Measurements from ENCODE around the gene ZNF787. TPM values are rescaled to one million over a fixed set of nuclear protein-coding genes. Genes with fewer than 3 reads are reported as not detected.

The ZNF787 gene
- total and polyA plus RNA-seq, 2 donors (not counting 1 experiment from before 2014, with no cell fraction given): 2.6 to 28.7 TPM

GRCh38 chr19:56105090-56105701, 15.9 kb downstream of the ZNF787 start:
- no peak overlapping the region for H2AFZ ChIP-seq (ENCODE audit: low read length)
- H3K4me3 ChIP-seq (replicated peaks in 1 of 4; ENCODE audit: control extremely low read depth in 1 of 4, insufficient read depth in 1 of 4, low read depth in 3 of 4, low read length in 4 of 4): peak overlapping the region in 1 of 4 experiments; percentile 16
- H3K4me2 ChIP-seq (ENCODE audit: extremely low read depth, insufficient read depth, low read length): peak overlapping the region; percentile 7
- H4K20me1 ChIP-seq (ENCODE audit: control insufficient read depth, extremely low read depth, insufficient read depth, low read length): no peaks in the 10 kb centered on the region
- H3K4me1 ChIP-seq (ENCODE audit: control insufficient read depth, extremely low read depth, insufficient read depth, low read length): peaks cover 8% of the 10 kb centered on the region
- TF ChIP-seq EZH2 (IDR thresholded peaks at IDR 0.05; ENCODE audit: low read length, missing control alignments) (no peak), CTCF (conservative IDR thresholded peaks at IDR 0.05 in 1 of 2, IDR thresholded peaks at IDR 0.05 in 1 of 2; ENCODE audit: low read depth in 1 of 2, low read length in 2 of 2) (peak; percentile 62 to 66)
- H3K9ac ChIP-seq (ENCODE audit: insufficient read depth, low read length): no peak overlapping the region
- H3K36me3 ChIP-seq (ENCODE audit: control insufficient read depth, insufficient read depth, low read length): peaks cover 6% of the 10 kb centered on the region
- peak overlapping the region; percentile 32 for H3K27ac ChIP-seq (ENCODE audit: insufficient read depth, low read length)
- peaks cover 65% of the 10 kb centered on the region for H3K79me2 ChIP-seq (ENCODE audit: control insufficient read depth, insufficient read depth, low read length)
- H3K27me3 ChIP-seq (ENCODE audit: control insufficient read depth, insufficient read depth, low read length): no peaks in the 10 kb centered on the region
- no peaks in the 10 kb centered on the region for H3K9me3 ChIP-seq (ENCODE audit: control insufficient read depth, insufficient read depth, low read depth, low read length)
- peak; percentile 48 to 85 for DNase-seq (ENCODE audit: low read depth in 2 of 2)

GRCh38 chr19:56104423-56104822, 16.7 kb downstream of the ZNF787 start:
- DNase-seq (ENCODE audit: low read depth in 2 of 2): no peak
- Histone ChIP-seq H3K9me3 (ENCODE audit: control insufficient read depth, insufficient read depth, low read depth, low read length) (no peaks in the 10 kb centered on the region), H3K4me2 (ENCODE audit: extremely low read depth, insufficient read depth, low read length) (no peak overlapping the region), H3K4me1 (ENCODE audit: control insufficient read depth, extremely low read depth, insufficient read depth, low read length) (peaks cover 5% of the 10 kb centered on the region), H3K36me3 (ENCODE audit: control insufficient read depth, insufficient read depth, low read length) (peaks cover 9% of the 10 kb centered on the region), H3K27me3 (ENCODE audit: control insufficient read depth, insufficient read depth, low read length) (no peaks in the 10 kb centered on the region), H2AFZ (ENCODE audit: low read length) (no peak overlapping the region), H3K9ac (ENCODE audit: insufficient read depth, low read length) (no peak overlapping the region), H4K20me1 (ENCODE audit: control insufficient read depth, extremely low read depth, insufficient read depth, low read length) (no peaks in the 10 kb centered on the region), H3K27ac (ENCODE audit: insufficient read depth, low read length) (no peak overlapping the region), H3K79me2 (ENCODE audit: control insufficient read depth, insufficient read depth, low read length) (peaks cover 64% of the 10 kb centered on the region), H3K4me3 (replicated peaks in 1 of 4; ENCODE audit: control extremely low read depth in 1 of 4, insufficient read depth in 1 of 4, low read depth in 3 of 4, low read length in 4 of 4) (no peak overlapping the region)
- TF ChIP-seq CTCF (conservative IDR thresholded peaks at IDR 0.05 in 1 of 2, IDR thresholded peaks at IDR 0.05 in 1 of 2; ENCODE audit: low read depth in 1 of 2, low read length in 2 of 2) (no peak), EZH2 (IDR thresholded peaks at IDR 0.05; ENCODE audit: low read length, missing control alignments) (no peak)

GRCh38 chr19:56103027-56103614, 18.0 kb downstream of the ZNF787 start:
- TF ChIP-seq EZH2 (IDR thresholded peaks at IDR 0.05; ENCODE audit: low read length, missing control alignments) (no peak), CTCF (conservative IDR thresholded peaks at IDR 0.05 in 1 of 2, IDR thresholded peaks at IDR 0.05 in 1 of 2; ENCODE audit: low read depth in 1 of 2, low read length in 2 of 2) (no peak)
- Histone ChIP-seq H3K27me3 (ENCODE audit: control insufficient read depth, insufficient read depth, low read length) (no peaks in the 10 kb centered on the region), H3K9me3 (ENCODE audit: control insufficient read depth, insufficient read depth, low read depth, low read length) (no peaks in the 10 kb centered on the region), H4K20me1 (ENCODE audit: control insufficient read depth, extremely low read depth, insufficient read depth, low read length) (no peaks in the 10 kb centered on the region), H2AFZ (ENCODE audit: low read length) (no peak overlapping the region), H3K27ac (ENCODE audit: insufficient read depth, low read length) (no peak overlapping the region), H3K9ac (ENCODE audit: insufficient read depth, low read length) (no peak overlapping the region), H3K4me2 (ENCODE audit: extremely low read depth, insufficient read depth, low read length) (no peak overlapping the region), H3K79me2 (ENCODE audit: control insufficient read depth, insufficient read depth, low read length) (peaks cover 57% of the 10 kb centered on the region), H3K4me1 (ENCODE audit: control insufficient read depth, extremely low read depth, insufficient read depth, low read length) (no peaks in the 10 kb centered on the region), H3K4me3 (replicated peaks in 1 of 4; ENCODE audit: control extremely low read depth in 1 of 4, insufficient read depth in 1 of 4, low read depth in 3 of 4, low read length in 4 of 4) (no peak overlapping the region), H3K36me3 (ENCODE audit: control insufficient read depth, insufficient read depth, low read length) (peaks cover 11% of the 10 kb centered on the region)
- no peak for DNase-seq (ENCODE audit: low read depth in 2 of 2)

All from fibroblast of lung (primary cell).